IMR-90 (cell line): ENCODE data around the gene LHX8.

Source experiments
- BHLHE40 ChIP-seq: fragments of 150-350 bp; IDR thresholded peaks from 2 replicates; pipeline ENCODE4 v1.6.1; 2016; ENCODE audit warnings: mild to moderate bottlenecking, low read depth, low read length
- POLR2A ChIP-seq: IDR thresholded peaks from 2 replicates; pipeline ENCODE4 v1.6.1; 2012; ENCODE audit warnings: mild to moderate bottlenecking, low read depth, low read length
- RFX5 ChIP-seq: IDR thresholded peaks from 2 replicates; pipeline ENCODE4 v1.8.0; 2012; ENCODE audit warnings: low read depth, mild to moderate bottlenecking, low read length, moderate library complexity
- SMC3 ChIP-seq: fragments of 150-350 bp; IDR thresholded peaks from 2 replicates; pipeline ENCODE4 v1.6.1; 2016; ENCODE audit warnings: low read depth, mild to moderate bottlenecking, antibody characterized with exemption, low read length, moderate library complexity
- TF ChIP-seq, protein P1 (sequence below): conservative IDR thresholded peaks from 2 replicates; pipeline ENCODE4 v1.5.1; 2012; ENCODE audit warnings: mild to moderate bottlenecking, low read depth, low read length, improper control_type of control experiment

- TF ChIP-seq, protein P1, sequence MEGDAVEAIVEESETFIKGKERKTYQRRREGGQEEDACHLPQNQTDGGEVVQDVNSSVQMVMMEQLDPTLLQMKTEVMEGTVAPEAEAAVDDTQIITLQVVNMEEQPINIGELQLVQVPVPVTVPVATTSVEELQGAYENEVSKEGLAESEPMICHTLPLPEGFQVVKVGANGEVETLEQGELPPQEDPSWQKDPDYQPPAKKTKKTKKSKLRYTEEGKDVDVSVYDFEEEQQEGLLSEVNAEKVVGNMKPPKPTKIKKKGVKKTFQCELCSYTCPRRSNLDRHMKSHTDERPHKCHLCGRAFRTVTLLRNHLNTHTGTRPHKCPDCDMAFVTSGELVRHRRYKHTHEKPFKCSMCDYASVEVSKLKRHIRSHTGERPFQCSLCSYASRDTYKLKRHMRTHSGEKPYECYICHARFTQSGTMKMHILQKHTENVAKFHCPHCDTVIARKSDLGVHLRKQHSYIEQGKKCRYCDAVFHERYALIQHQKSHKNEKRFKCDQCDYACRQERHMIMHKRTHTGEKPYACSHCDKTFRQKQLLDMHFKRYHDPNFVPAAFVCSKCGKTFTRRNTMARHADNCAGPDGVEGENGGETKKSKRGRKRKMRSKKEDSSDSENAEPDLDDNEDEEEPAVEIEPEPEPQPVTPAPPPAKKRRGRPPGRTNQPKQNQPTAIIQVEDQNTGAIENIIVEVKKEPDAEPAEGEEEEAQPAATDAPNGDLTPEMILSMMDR = no peak
- TF ChIP-seq RFX5 = no peak
- no peak for TF ChIP-seq SMC3
- no peak for TF ChIP-seq POLR2A
- no peak for TF ChIP-seq BHLHE40
These were observed 2.1 kb downstream of the LHX8 start for GRCh38 chr1:75136195-75136815.
